WTC11 (cell line): Measurements from ENCODE around the gene ANTXR2. TPM values are rescaled to one million over a fixed set of nuclear protein-coding genes. Genes with fewer than 3 reads are reported as not detected.

Source experiments
- ATAC-seq: fragments of 200-7000 bp; cut with Tn5 transposase; 2 replicates; pipeline ENCODE4 v1.10.0; 2021; ENCODE audit warnings: mild to moderate bottlenecking, moderate library complexity
- CTCF ChIA-PET: fragments of 300-600 bp; sonication (Branson Sonifier 250); formaldehyde crosslinking; loops from one replicate; lab custom pipeline; 2021; ENCODE audit warnings: antibody characterized with exemption; lab: Charles Lee
- POLR2A ChIA-PET: fragments of 350-600 bp; sonication (Branson Sonifier 250); formaldehyde crosslinking; loops from one replicate; lab custom pipeline; 2021; ENCODE audit warnings: antibody characterized with exemption; lab: Charles Lee
- DNase-seq: peaks from one replicate; pipeline ENCODE4 v3.0.0; 2021; ENCODE audit warnings: low spot score
- H3K27ac Mint-ChIP-seq: 2 replicates; pipeline ENCODE4 v1.8.0; 2021; ENCODE audit warnings: mixed read lengths
- H3K27me3 Mint-ChIP-seq: 2 replicates; pipeline ENCODE4 v1.8.0; 2021; ENCODE audit warnings: low read depth, mild to moderate bottlenecking, moderate library complexity, mixed read lengths
- H3K36me3 Mint-ChIP-seq: 2 replicates; pipeline ENCODE4 v1.8.0; 2021; ENCODE audit warnings: mixed read lengths
- H3K4me1 Mint-ChIP-seq: 2 replicates; pipeline ENCODE4 v1.8.0; 2022; ENCODE audit warnings: mixed read lengths
- H3K4me3 Mint-ChIP-seq: 2 replicates; pipeline ENCODE4 v1.8.0; 2021; ENCODE audit warnings: mild to moderate bottlenecking, moderate library complexity, mixed read lengths
- H3K9me3 Mint-ChIP-seq: 2 replicates; pipeline ENCODE4 v1.8.0; 2021; ENCODE audit warnings: mixed read lengths
- ATF1 ChIP-seq: sonication (generic); formaldehyde crosslinking; IDR thresholded peaks from 2 replicates; pipeline ENCODE4 v1.8.1; 2023; ENCODE audit warnings: mild to moderate bottlenecking, moderate library complexity, missing genetic modification reagents
- ETV6 ChIP-seq: sonication (generic); formaldehyde crosslinking; IDR thresholded peaks from 2 replicates; pipeline ENCODE4 v1.8.1; 2022; ENCODE audit warnings: mild to moderate bottlenecking, missing genetic modification reagents
- GTF2I ChIP-seq: fragments of 250-450 bp; sonication (Bioruptor Pico); conservative IDR thresholded peaks from 2 replicates; pipeline ENCODE4 v1.4.0; 2021; ENCODE audit warnings: mild to moderate bottlenecking
- HMGA2 ChIP-seq: fragments of 250-450 bp; sonication (Bioruptor Pico); IDR thresholded peaks from 2 replicates; pipeline ENCODE4 v1.4.0; 2021; ENCODE audit warnings: mild to moderate bottlenecking, moderate library complexity
- JUN ChIP-seq: sonication (generic); formaldehyde crosslinking; IDR thresholded peaks from 2 replicates; pipeline ENCODE4 v1.8.0; 2023; ENCODE audit warnings: mild to moderate bottlenecking, missing genetic modification reagents
- KAT7 ChIP-seq: sonication (generic); formaldehyde crosslinking; IDR thresholded peaks from 2 replicates; pipeline ENCODE4 v1.8.1; 2023; ENCODE audit warnings: missing genetic modification reagents, mild to moderate bottlenecking, borderline replicate concordance
- MXD4 ChIP-seq: fragments of 250-450 bp; sonication (Bioruptor Pico); IDR thresholded peaks from 2 replicates; pipeline ENCODE4 v1.8.0; 2021; ENCODE audit warnings: mild to moderate bottlenecking, moderate library complexity, borderline replicate concordance
- SMAD4 ChIP-seq: sonication (generic); formaldehyde crosslinking; IDR thresholded peaks from 2 replicates; pipeline ENCODE4 v1.8.0; 2022; ENCODE audit warnings: mild to moderate bottlenecking, missing genetic modification reagents
- ZNF138 ChIP-seq: sonication (generic); formaldehyde crosslinking; conservative IDR thresholded peaks from 2 replicates; pipeline ENCODE4 v1.8.1; 2022; ENCODE audit warnings: mild to moderate bottlenecking, moderate library complexity, missing genetic modification reagents
- ZNF263 ChIP-seq: sonication (generic); formaldehyde crosslinking; IDR thresholded peaks from 2 replicates; pipeline ENCODE4 v1.8.1; 2022; ENCODE audit warnings: low read depth, mild to moderate bottlenecking, moderate library complexity, missing genetic modification reagents
- ZNF671 ChIP-seq: fragments of 250-450 bp; sonication (Bioruptor Pico); IDR thresholded peaks from 2 replicates; pipeline ENCODE4 v1.8.0; 2021; ENCODE audit warnings: mild to moderate bottlenecking
- total RNA-seq: library from RNA; stranded (reverse); gene quantifications from 3 replicates; pipeline ENCODE4 v1.2.3, GENCODE V29; 2021
- TF ChIP-seq, protein P1 (sequence below): fragments of 250-450 bp; sonication (Bioruptor Pico); IDR thresholded peaks from 2 replicates; pipeline ENCODE4 v1.9.0; 2021; ENCODE audit warnings: mild to moderate bottlenecking
- TF ChIP-seq, protein P2 (sequence below): sonication (generic); formaldehyde crosslinking; IDR thresholded peaks from 2 replicates; pipeline ENCODE4 v1.8.1; 2023; ENCODE audit warnings: mild to moderate bottlenecking, missing genetic modification reagents, moderate library complexity
- TF ChIP-seq, protein P3 (sequence below): fragments of 250-450 bp; sonication (Bioruptor Pico); IDR thresholded peaks from 2 replicates; pipeline ENCODE4 v1.9.0; 2021; ENCODE audit warnings: moderate library complexity, mild to moderate bottlenecking, inconsistent platforms, borderline replicate concordance
- TF ChIP-seq, protein P4 (sequence below): fragments of 250-450 bp; sonication (Bioruptor Pico); IDR thresholded peaks from 2 replicates; pipeline ENCODE4 v1.9.0; 2021; ENCODE audit warnings: mild to moderate bottlenecking
- TF ChIP-seq, protein P5 (sequence below): sonication (generic); formaldehyde crosslinking; IDR thresholded peaks from 2 replicates; pipeline ENCODE4 v1.8.0; 2022; ENCODE audit warnings: missing genetic modification reagents
- TF ChIP-seq, protein P6 (sequence below): sonication (generic); formaldehyde crosslinking; IDR thresholded peaks from 2 replicates; pipeline ENCODE4 v1.8.1; 2023; ENCODE audit warnings: mild to moderate bottlenecking, missing genetic modification reagents
- TF ChIP-seq, protein P7 (sequence below): sonication (generic); formaldehyde crosslinking; IDR thresholded peaks from 2 replicates; pipeline ENCODE4 v1.8.0; 2023; ENCODE audit warnings: mild to moderate bottlenecking, missing genetic modification reagents

The ANTXR2 gene
- total RNA-seq, 1 experiment from 2014 or later = 9.9 TPM

DNA sequence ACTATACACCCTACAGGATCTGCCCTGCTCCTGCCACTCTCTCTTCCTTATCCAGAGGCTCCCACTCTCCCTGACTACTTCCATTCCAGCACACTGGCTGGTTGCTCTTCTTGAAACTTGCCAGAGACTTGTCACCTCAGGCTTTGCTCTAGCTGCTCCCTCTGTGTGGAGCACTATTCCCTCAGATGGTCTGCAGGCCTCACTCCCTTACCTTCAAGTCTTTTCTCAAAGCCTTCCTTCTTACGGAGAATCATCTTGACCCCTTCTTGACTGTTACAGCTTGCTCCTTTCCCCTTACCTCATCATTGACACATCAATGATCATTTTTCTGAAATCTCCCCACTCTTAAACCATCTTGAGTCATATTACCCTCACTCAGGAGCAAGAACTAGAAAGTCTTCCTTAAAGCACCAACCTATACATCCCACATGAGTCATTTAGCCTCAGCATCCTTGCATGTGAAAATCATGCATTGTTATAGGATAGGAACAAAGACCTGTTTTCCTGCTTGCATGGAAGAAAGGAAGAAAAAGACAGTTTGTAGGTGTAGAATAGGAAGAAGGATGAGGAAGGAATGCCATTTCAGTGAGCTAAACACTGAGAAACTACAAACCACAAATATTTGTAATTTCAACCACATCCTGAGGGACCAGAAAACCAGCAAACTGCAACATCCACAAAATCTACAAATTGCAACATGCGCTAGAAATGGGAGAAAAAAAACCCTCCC, 55.7 kb downstream of the ANTXR2 start:
- DNase-seq = no peak
- CTCF ChIA-PET = no interaction called here
- no peak overlapping the region for H3K27ac Mint-ChIP-seq
- no peaks in the 10 kb centered on the region for H3K27me3 Mint-ChIP-seq
- no peaks in the 10 kb centered on the region for H3K9me3 Mint-ChIP-seq
- TF ChIP-seq, protein P1, sequence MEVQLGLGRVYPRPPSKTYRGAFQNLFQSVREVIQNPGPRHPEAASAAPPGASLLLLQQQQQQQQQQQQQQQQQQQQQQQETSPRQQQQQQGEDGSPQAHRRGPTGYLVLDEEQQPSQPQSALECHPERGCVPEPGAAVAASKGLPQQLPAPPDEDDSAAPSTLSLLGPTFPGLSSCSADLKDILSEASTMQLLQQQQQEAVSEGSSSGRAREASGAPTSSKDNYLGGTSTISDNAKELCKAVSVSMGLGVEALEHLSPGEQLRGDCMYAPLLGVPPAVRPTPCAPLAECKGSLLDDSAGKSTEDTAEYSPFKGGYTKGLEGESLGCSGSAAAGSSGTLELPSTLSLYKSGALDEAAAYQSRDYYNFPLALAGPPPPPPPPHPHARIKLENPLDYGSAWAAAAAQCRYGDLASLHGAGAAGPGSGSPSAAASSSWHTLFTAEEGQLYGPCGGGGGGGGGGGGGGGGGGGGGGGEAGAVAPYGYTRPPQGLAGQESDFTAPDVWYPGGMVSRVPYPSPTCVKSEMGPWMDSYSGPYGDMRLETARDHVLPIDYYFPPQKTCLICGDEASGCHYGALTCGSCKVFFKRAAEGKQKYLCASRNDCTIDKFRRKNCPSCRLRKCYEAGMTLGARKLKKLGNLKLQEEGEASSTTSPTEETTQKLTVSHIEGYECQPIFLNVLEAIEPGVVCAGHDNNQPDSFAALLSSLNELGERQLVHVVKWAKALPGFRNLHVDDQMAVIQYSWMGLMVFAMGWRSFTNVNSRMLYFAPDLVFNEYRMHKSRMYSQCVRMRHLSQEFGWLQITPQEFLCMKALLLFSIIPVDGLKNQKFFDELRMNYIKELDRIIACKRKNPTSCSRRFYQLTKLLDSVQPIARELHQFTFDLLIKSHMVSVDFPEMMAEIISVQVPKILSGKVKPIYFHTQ (CRISPR knock-in tag) = no peak
- TF ChIP-seq, protein P2, sequence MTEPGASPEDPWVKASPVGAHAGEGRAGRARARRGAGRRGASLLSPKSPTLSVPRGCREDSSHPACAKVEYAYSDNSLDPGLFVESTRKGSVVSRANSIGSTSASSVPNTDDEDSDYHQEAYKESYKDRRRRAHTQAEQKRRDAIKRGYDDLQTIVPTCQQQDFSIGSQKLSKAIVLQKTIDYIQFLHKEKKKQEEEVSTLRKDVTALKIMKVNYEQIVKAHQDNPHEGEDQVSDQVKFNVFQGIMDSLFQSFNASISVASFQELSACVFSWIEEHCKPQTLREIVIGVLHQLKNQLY (CRISPR knock-in tag) = no peak
- TF ChIP-seq KAT7 (no peak), MXD4 (CRISPR knock-in tag) (no peak), HMGA2 (CRISPR knock-in tag) (no peak), ZNF138 (CRISPR knock-in tag) (no peak), ZNF671 (CRISPR knock-in tag) (no peak), ATF1 (CRISPR knock-in tag) (no peak), GTF2I (CRISPR knock-in tag) (no peak), ETV6 (CRISPR knock-in tag) (no peak), SMAD4 (CRISPR knock-in tag) (no peak), JUN (CRISPR knock-in tag) (no peak), ZNF263 (CRISPR knock-in tag) (no peak)
- TF ChIP-seq, protein P3, sequence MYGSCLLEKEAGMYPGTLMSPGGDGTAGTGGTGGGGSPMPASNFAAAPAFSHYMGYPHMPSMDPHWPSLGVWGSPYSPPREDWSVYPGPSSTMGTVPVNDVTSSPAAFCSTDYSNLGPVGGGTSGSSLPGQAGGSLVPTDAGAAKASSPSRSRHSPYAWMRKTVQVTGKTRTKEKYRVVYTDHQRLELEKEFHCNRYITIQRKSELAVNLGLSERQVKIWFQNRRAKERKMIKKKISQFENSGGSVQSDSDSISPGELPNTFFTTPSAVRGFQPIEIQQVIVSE (CRISPR knock-in tag) = no peak
- TF ChIP-seq, protein P4, sequence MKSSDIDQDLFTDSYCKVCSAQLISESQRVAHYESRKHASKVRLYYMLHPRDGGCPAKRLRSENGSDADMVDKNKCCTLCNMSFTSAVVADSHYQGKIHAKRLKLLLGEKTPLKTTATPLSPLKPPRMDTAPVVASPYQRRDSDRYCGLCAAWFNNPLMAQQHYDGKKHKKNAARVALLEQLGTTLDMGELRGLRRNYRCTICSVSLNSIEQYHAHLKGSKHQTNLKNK (CRISPR knock-in tag) = no peak
- TF ChIP-seq, protein P5, sequence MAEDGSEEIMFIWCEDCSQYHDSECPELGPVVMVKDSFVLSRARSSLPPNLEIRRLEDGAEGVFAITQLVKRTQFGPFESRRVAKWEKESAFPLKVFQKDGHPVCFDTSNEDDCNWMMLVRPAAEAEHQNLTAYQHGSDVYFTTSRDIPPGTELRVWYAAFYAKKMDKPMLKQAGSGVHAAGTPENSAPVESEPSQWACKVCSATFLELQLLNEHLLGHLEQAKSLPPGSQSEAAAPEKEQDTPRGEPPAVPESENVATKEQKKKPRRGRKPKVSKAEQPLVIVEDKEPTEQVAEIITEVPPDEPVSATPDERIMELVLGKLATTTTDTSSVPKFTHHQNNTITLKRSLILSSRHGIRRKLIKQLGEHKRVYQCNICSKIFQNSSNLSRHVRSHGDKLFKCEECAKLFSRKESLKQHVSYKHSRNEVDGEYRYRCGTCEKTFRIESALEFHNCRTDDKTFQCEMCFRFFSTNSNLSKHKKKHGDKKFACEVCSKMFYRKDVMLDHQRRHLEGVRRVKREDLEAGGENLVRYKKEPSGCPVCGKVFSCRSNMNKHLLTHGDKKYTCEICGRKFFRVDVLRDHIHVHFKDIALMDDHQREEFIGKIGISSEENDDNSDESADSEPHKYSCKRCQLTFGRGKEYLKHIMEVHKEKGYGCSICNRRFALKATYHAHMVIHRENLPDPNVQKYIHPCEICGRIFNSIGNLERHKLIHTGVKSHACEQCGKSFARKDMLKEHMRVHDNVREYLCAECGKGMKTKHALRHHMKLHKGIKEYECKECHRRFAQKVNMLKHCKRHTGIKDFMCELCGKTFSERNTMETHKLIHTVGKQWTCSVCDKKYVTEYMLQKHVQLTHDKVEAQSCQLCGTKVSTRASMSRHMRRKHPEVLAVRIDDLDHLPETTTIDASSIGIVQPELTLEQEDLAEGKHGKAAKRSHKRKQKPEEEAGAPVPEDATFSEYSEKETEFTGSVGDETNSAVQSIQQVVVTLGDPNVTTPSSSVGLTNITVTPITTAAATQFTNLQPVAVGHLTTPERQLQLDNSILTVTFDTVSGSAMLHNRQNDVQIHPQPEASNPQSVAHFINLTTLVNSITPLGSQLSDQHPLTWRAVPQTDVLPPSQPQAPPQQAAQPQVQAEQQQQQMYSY (CRISPR knock-in tag) = no peak
- TF ChIP-seq, protein P6, sequence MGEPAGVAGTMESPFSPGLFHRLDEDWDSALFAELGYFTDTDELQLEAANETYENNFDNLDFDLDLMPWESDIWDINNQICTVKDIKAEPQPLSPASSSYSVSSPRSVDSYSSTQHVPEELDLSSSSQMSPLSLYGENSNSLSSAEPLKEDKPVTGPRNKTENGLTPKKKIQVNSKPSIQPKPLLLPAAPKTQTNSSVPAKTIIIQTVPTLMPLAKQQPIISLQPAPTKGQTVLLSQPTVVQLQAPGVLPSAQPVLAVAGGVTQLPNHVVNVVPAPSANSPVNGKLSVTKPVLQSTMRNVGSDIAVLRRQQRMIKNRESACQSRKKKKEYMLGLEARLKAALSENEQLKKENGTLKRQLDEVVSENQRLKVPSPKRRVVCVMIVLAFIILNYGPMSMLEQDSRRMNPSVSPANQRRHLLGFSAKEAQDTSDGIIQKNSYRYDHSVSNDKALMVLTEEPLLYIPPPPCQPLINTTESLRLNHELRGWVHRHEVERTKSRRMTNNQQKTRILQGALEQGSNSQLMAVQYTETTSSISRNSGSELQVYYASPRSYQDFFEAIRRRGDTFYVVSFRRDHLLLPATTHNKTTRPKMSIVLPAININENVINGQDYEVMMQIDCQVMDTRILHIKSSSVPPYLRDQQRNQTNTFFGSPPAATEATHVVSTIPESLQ = no peak
- TF ChIP-seq, protein P7, sequence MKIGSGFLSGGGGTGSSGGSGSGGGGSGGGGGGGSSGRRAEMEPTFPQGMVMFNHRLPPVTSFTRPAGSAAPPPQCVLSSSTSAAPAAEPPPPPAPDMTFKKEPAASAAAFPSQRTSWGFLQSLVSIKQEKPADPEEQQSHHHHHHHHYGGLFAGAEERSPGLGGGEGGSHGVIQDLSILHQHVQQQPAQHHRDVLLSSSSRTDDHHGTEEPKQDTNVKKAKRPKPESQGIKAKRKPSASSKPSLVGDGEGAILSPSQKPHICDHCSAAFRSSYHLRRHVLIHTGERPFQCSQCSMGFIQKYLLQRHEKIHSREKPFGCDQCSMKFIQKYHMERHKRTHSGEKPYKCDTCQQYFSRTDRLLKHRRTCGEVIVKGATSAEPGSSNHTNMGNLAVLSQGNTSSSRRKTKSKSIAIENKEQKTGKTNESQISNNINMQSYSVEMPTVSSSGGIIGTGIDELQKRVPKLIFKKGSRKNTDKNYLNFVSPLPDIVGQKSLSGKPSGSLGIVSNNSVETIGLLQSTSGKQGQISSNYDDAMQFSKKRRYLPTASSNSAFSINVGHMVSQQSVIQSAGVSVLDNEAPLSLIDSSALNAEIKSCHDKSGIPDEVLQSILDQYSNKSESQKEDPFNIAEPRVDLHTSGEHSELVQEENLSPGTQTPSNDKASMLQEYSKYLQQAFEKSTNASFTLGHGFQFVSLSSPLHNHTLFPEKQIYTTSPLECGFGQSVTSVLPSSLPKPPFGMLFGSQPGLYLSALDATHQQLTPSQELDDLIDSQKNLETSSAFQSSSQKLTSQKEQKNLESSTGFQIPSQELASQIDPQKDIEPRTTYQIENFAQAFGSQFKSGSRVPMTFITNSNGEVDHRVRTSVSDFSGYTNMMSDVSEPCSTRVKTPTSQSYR = no peak
- TF ChIP-seq, all 79 proteins: peak for 0
- peak; percentile 26; the same call in 1 of the 2 replicates for ATAC-seq
- no peaks in the 10 kb centered on the region for H3K36me3 Mint-ChIP-seq
- H3K4me3 Mint-ChIP-seq = no peak overlapping the region
- POLR2A ChIA-PET = no interaction called here
- H3K4me1 Mint-ChIP-seq = peaks cover 9% of the 10 kb centered on the region
